Stimulated activated CD4-positive, alpha-beta T cell treated with anti-CD3 and anti-CD28 coated beads, Interleukin-1b, Interleukin-23, amount 100 ng/mL, for 48 hours (primary cell): ENCODE data around the gene TNC.

Experiments used
- DNase-seq: peaks from one replicate; pipeline ENCODE4 v3.0.0-alpha.2; 2020

Gene TNC

GRCh38 chr9:115042781-115043509, 75.0 kb downstream of the TNC start:
- no peak for DNase-seq

DNA sequence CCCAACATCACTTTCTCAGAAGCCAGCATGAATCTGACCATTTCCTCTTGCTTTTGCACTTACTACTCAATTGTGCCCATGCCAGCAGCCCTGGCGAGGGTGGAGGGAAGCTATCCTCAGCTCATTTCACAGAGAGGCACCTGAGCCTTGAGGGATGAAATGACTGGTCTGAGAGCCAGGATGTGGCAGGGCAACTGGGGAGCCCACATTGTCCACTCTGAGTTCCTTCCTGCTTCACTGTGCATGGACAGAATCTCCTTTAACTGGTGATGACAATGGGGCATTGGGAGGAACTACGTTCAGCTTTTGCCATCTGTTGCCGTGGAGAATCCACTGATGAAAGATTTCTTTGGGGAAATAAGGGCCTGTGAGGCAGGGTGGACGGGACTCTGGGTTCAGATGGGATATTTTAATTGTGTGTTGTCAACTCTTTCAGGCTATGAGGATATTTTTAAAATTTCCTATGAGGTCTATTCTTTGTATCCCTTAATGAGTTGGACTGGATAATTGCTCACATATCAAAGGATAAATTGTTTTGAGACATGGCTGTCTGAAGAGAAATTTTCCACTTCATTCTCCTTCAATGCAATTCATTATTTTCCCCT, 78.3 kb downstream of the TNC start:
- no peak for DNase-seq

DNA sequence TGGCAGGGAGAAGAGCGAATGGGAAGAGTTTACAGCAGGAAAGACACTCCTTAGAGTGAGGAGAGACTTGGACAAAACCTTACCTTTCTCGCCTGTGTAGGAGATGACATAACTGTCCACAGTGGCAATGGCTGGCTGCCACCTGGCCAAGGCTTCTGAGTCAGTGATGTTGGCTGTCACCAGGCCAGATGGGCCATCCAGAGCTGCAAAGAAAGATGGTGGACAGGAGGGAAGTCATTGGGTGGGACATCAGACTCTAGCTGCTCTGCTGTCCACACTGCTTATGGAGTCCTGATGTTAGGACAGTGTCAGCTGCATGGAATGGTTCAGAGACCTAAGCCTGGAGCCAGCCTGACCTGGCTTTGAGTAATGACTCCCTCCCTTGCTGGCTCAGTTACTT, 79.8 kb downstream of the TNC start:
- no peak for DNase-seq

- peak; percentile 15 for DNase-seq
Measured at GRCh38 chr9:115036691-115037090, 81.3 kb downstream of the TNC start.

DNA sequence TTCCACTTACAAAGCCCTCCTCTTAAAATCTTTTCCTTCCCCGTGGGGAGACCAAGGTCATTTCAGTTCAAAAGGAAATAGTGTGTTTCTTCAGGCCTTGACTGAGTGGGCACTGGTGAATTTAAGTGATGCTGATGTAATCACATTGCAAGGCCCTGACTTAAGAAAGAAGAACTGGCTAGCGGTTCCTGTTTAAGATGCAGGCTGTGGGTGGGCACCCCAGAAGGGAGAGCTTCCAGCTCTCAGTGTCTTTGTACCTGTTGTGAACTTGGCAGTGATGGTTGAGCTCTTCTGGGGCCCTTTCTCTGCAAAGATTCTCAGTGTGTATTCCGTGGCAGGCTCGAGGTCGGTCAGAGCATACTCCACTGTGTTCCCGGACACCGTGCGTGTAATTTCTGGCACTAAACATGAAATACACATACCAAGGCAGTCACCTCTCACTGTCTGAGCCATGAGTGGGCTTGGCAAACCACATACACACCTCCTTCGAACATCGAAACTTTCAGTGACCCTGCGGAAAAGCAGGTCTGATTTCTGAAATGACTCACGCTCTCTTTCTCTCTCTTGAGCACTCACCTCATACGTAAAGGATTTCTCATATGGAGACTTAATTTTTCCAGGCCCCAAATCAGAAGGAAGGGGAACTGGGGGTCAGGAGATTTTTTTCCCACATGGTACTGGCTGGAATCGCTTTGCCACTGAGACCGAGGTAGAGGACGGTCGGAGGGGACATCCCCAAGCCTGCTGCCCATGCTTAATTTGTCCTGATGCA, 81.9 kb downstream of the TNC start:
- peak; percentile 74 for DNase-seq

GRCh38 chr9:115034801-115035200, 83.2 kb downstream of the TNC start:
- DNase-seq: no peak

DNA sequence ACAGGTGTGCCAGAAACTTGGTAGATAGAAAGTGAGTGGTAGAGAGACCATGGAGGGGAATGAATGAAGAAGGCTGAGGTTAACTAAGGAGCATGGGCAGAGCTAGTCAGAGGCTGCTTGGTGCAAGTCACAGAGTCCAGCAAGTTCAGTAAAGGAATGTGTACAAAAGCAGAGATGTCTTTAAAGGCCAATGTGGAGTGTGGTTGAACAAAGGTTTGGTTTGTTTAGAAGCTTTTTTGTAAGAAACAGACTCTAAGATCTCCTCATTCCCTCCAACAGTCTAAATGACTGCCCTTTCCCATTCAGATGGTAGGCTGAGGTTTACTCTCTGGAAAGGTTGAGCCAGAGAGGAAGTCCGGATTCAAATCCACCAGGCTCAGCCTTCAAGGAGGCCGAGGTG, 84.2 kb downstream of the TNC start:
- DNase-seq: no peak

DNA sequence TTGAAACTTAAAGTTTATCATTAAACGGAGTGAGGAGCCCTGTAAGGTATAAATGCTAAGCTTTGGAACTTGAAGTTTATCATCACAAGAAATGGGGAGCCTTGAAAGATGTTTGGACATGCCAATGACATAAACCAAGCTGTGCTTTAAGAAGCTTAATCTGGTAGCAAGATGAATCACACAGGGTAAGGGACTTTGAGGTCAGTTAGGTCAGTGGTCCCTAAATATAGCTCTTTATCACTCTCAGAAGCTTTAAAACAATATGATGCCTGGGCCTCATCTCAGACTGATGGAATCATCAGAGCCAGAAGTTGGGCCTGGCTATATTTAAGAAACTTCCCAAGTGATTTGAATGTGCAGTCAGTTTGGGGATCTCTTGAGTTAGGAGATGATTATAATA, 85.7 kb downstream of the TNC start:
- DNase-seq: no peak

DNA sequence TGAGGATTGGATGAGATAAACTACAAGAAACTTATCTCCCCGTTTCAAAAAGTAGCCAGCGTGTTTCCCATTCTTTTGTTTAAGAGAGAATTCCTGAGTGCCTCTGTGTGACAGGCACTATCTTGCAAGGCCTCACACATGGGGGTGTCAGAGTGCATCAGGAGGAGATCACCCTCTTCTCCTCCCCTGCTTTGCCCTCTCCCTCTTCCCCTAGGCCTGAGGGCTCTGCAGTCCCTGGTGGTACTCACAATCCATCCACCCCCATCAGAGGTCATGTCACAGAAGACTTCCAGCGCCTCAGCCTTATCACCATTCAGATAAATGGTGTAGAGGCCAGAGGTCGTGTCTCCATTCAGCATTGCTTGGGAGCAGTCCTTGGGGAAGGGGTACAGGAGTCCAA, 88.0 kb downstream of the TNC start:
- no peak for DNase-seq

- DNase-seq: no peak
Measured at GRCh38 chr9:115025721-115026120, 92.2 kb downstream of the TNC start.

DNA sequence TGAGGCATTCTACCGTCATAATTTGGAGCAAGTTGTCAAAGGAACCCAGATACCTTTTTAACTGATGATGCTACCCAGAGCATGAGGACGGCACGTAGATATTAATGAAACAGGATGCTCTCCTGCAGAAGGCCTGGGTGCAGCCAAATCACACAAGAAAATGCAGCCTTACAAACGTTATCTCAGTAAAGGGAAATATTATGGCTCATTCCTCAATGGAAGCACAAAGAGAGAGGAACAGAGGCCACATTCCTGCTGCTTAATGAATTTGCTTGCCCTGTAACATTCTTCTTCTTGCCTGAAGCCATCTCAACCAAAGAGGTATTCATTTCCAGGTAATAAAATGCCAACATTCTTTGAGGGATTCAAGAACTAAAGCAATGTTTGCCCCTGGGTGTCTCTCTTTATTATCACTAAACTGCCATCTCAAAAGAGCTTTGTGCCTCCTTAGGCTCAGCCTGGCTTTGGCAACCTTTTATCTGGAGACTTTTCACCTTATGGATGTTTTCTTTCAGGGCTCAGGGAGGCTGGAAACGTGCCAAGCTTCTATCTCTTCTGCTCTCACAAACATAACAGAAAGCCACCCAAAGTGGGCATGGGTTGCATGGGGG, 92.9 kb downstream of the TNC start:
- DNase-seq: no peak

GRCh38 chr9:115022760-115023434, 95.1 kb downstream of the TNC start:
- DNase-seq: no peak

DNA sequence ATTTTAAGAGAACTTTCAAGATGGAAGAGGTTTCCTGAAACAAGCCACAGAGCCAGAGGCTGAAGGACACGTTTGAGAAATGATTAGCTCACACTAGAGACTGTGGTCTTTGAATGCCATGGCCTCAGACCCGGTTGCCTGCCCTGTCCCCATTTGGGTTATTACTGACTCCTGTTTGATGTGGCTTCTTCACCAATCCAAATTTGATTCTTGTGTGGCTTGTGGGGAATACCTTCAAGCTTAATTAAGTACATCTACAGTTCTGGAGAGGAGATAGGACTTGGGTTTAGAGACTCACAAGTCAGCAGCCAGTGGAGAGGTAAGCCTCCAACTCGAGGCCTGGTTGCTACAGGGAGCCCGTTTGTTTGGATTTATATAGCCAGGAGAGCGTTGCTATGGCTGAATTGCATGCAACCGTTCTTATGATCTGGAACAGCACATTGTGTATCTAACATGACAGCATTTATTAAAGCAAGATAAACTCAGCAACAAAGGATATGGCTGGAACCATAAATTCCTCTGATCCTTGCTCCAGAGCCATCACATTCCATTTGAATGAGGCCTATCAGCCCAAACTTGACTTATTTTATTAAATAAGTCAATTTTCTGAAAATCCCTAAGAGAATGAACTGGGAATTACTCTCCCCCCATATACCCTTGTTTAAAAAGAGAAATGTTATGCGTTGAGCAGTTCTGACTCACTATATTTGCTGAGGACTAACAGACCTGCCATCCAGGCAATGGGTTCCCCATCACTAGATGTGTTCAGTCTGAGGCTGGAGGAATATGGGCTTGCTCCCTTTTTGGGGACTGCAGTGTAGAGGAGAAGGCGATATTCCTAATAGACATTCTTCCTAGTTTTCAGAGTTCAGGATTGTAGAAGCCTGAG, 99.2 kb downstream of the TNC start:
- no peak for DNase-seq

DNA sequence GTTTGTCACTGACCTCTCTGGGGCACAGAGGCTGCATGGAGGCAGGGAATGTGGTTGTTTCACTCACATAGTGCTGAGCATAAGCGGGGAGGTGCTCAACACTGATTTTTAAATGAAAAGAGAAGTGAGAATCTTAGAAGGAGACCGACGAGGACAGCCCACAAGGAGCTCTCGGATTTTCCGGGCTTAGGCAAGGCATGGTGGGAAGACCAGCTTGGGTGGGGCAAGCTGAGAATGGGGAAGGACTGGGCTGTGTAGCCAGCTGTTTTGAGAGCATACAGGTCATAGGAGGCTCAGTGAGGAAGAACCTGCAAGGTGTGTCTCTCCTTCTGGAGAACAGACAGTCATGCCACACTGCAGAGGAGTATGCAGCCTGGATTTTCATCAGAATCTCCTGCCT, 101.6 kb downstream of the TNC start:
- no peak for DNase-seq

- no peak for DNase-seq
Measured at GRCh38 chr9:115015018-115015635, 102.8 kb downstream of the TNC start.

DNA sequence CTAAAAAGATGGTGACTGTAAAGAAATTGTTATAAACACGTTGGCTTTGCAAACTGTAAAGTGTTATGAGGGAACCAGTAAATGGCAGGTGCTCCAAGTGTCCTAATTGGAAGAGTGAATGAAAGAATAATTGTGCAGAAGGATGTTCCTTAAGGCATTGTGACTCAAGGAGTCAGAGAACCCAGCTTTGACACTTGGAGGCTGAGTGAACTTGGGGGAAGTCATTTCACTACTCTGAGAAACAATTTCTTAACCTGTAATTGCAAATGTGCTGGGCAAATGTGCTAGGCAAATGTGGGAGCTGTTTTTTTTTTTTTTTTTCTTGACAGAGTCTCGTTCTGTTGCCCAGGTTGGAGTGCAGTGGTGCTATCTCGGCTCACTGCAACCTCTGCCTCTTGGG, 103.5 kb downstream of the TNC start:
- DNase-seq: no peak

GRCh38 chr9:115013998-115014397, 104.0 kb downstream of the TNC start:
- peak; percentile 82 for DNase-seq

DNA sequence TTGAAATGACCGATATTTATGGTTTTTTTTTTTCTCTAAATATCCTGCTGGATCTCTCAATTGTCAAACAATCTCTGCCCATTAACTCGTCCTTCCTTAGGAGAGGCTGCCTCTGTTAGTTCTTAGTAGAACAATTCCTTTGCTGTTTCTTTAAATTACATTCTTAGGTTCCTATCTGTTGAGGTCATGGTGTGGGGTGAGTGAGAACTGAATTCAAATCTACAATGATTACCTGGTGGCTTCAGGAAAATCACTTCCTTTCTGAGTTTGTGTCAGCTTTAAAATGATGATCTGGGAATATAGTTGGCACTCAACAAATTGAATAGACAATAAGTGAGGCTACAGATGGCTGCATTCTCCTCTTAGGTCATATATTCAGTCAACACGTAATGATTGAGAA, 105.5 kb downstream of the TNC start:
- no peak for DNase-seq

DNA sequence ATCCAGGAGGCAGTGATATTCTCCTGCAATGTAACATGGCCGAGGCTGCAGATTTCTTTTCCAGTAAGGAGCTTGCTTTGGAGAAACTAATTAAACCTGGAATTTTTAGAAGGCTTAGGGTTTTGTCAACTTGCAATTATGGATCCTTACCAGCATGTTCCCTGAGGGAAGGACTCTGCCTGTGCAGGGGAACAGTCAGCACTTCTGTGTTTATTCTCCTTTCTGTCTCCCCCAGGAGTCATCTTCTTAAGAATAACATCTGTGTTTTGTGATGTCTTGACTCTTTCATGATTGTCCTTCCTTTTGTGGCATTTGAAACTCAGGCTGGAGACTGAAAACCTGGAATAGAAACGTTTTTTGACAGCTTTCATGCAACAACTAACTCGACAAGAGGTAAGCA, 107.1 kb downstream of the TNC start:
- no peak for DNase-seq

DNA sequence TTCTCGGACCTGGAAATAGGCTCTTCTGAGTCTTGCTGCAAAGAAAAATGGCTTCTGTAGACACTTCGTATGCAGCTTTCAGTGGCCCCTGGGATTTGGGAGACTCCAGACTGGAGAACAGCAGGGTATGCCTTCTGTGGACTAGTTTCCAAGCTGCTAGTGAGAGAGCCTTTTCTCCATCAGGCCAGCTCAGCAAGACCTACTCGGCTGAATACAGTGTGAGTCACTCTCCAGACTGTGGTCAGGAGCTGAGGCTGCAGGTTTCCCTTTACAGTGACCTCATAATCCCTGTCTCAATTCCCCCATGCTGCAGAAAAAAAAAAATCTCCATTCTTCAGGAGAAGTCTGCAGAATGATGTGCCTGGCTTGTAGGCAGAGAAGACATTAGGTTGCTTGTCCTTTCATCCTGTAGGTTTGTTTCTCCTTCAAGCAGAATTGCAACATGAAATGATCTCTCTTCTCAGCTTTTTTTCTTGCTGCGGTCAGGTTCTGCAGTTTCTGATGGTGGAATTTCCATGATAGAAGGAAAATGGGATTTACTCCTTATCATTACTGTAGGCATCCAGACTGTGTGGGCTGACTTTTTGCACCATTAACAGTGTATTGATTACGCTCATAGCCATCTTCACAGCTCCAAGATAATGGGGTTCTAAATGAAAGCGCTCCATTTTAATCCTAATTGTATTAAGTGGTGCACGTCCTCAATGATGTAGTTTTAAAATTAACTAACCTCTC, 109.3 kb downstream of the TNC start:
- DNase-seq: peak; percentile 44

- DNase-seq: peak; percentile 63
Measured at GRCh38 chr9:115006660-115007059, 111.3 kb downstream of the TNC start.
